Gastrocnemius medialis (tissue), 4 donors: Measurements from ENCODE around the gene EHD3. TPM values are rescaled to one million over a fixed set of nuclear protein-coding genes. Genes with fewer than 3 reads are reported as not detected.

Experiments used
- ATAC-seq, 2 donors: fragments of 150-250 bp; one replicate each; pipeline ENCODE4 v1.9.1; 2016
- DNase-seq, 2 donors: peaks; one replicate each; pipeline ENCODE4 v3.0.0-alpha.2; 2019
- H3K27ac ChIP-seq, 4 donors: fragments of 200-600 bp; sonication (generic); 1 replicate in 1 of 4; 2 replicates in 3 of 4; pipeline ENCODE4 v1.5.1; 2016 to 2018; ENCODE audit warnings: mild to moderate bottlenecking in 2 of 4, moderate library complexity in 1 of 4
- H3K27me3 ChIP-seq, 3 donors: fragments of 200-600 bp; sonication (generic) in 2 of 3; 1 replicate in 1 of 3; 2 replicates in 2 of 3; pipeline versions ENCODE4 v1.5.1 to v1.6.0; 2016 to 2019; ENCODE audit warnings: mild to moderate bottlenecking in 1 of 3, moderate library complexity in 1 of 3
- H3K36me3 ChIP-seq, 2 donors: fragments of 200-600 bp; sonication (generic) in 1 of 2; one replicate each; pipeline ENCODE4 v1.5.1; 2017 to 2018
- H3K4me1 ChIP-seq, 2 donors: fragments of 200-600 bp; sonication (generic) in 1 of 2; one replicate each; pipeline ENCODE4 v1.5.1; 2016 to 2017; ENCODE audit warnings: mild to moderate bottlenecking in 2 of 2
- H3K4me3 ChIP-seq, 4 donors: fragments of 200-600 bp; sonication (generic) in 3 of 4; 1 replicate in 1 of 4; 2 replicates in 3 of 4; pipeline ENCODE4 v1.5.1; 2016 to 2019; ENCODE audit warnings: mild to moderate bottlenecking in 2 of 4
- H3K9me3 ChIP-seq, 3 donors: fragments of 200-600 bp; sonication (generic) in 2 of 3; 1 replicate in 1 of 3; 2 replicates in 2 of 3; pipeline ENCODE4 v1.5.1; 2016 to 2019
- CTCF ChIP-seq, 5 experiments: fragments of 450-650 bp in 3 of 5; fragments of 200-600 bp in 2 of 5; sonication (generic) in 2 of 5; IDR thresholded peaks in 4 of 5; conservative IDR thresholded peaks in 1 of 5; 1 replicate in 4 of 5; 2 replicates in 1 of 5; pipeline ENCODE4 v1.5.1; 2016 to 2019; ENCODE audit warnings: antibody characterized with exemption in 5 of 5, mild to moderate bottlenecking in 3 of 5, moderate library complexity in 3 of 5
- POLR2A ChIP-seq, 2 donors: fragments of 450-650 bp; IDR thresholded peaks; one replicate each; pipeline ENCODE4 v1.6.1; 2017; ENCODE audit warnings: antibody characterized with exemption in 2 of 2, mild to moderate bottlenecking in 2 of 2, moderate library complexity in 2 of 2
- in situ Hi-C, 4 donors: fragments of 200-750 bp; cut with MboI; loops; one replicate each; pipeline versions ENCODE4 v1.15.0 to v1.8.0; 2017; ENCODE audit warnings: low sequenced_read_pairs in 4 of 4
- intact Hi-C: fragments of 100-400 bp; cut with DNase I; formaldehyde crosslinking; loops from one replicate; pipeline ENCODE4 v1.15.1; 2023; ENCODE audit warnings: low total_unique reads
- total RNA-seq, 4 donors: library from RNA; depleted of rRNA; stranded (reverse); fragments of >200 nt; gene quantifications; one replicate each; pipeline versions ENCODE4 v1.1.0 to v1.2.3, GENCODE V29; 2016

The EHD3 gene
- total RNA-seq, 4 donors from 2014 or later, result 1.5 to 3.1 (median 2.1) TPM

- no peak overlapping the region for H3K27ac ChIP-seq
- peaks cover 38 to 46% of the 10 kb centered on the region in 2 donors for H3K4me1 ChIP-seq
- ATAC-seq, result no peak
- in situ Hi-C loops (no loop called here), intact Hi-C loops (loop anchor here (5.0 kb wide), 1 partner anchor 154 kb away; no protein-coding TSS in a partner anchor)
- no peak for DNase-seq
- H3K9me3 ChIP-seq, result no peaks in the 10 kb centered on the region
- H3K36me3 ChIP-seq, result no peaks in the 10 kb centered on the region
- no peak for TF ChIP-seq CTCF (IDR thresholded peaks at IDR 0.05 in 4 of 5, conservative IDR thresholded peaks at IDR 0.05 in 1 of 5)
- TF ChIP-seq POLR2A (IDR thresholded peaks at IDR 0.05), result no peak
- no peak overlapping the region for H3K4me3 ChIP-seq
- no peaks in the 10 kb centered on the region for H3K27me3 ChIP-seq
Observed at GRCh38 chr2:31243053-31243452, 9.1 kb downstream of the EHD3 start.

- in situ Hi-C loops (no loop called here), intact Hi-C loops (loop anchor here (5.0 kb wide), 1 partner anchor 153 kb away; no protein-coding TSS in a partner anchor)
- DNase-seq (no peak), ATAC-seq (no peak)
- H3K9me3 ChIP-seq, result no peaks in the 10 kb centered on the region
- no peak overlapping the region for H3K27ac ChIP-seq
- H3K4me1 ChIP-seq, result peaks cover 29 to 35% of the 10 kb centered on the region in 2 donors
- no peak overlapping the region for H3K4me3 ChIP-seq
- TF ChIP-seq POLR2A (IDR thresholded peaks at IDR 0.05) (no peak), CTCF (IDR thresholded peaks at IDR 0.05 in 4 of 5, conservative IDR thresholded peaks at IDR 0.05 in 1 of 5) (no peak)
- no peaks in the 10 kb centered on the region for H3K36me3 ChIP-seq
- no peaks in the 10 kb centered on the region for H3K27me3 ChIP-seq
Observed at GRCh38 chr2:31244101-31244500, 10.1 kb downstream of the EHD3 start.

- Histone ChIP-seq H3K27ac (no peak overlapping the region), H3K9me3 (no peaks in the 10 kb centered on the region), H3K4me3 (no peak overlapping the region), H3K4me1 (peaks cover 9 to 16% of the 10 kb centered on the region in 2 donors), H3K27me3 (no peaks in the 10 kb centered on the region), H3K36me3 (no peaks in the 10 kb centered on the region)
- ATAC-seq (no peak), DNase-seq (no peak)
- in situ Hi-C loops, result no loop called here
- intact Hi-C loops, result no loop called here
- TF ChIP-seq POLR2A (IDR thresholded peaks at IDR 0.05) (no peak), CTCF (IDR thresholded peaks at IDR 0.05 in 4 of 5, conservative IDR thresholded peaks at IDR 0.05 in 1 of 5) (no peak)
Observed at GRCh38 chr2:31246184-31246852, 12.4 kb downstream of the EHD3 start.

GRCh38 chr2:31247711-31248110, 13.8 kb downstream of the EHD3 start:
- no peak for DNase-seq
- Histone ChIP-seq H3K9me3 (no peaks in the 10 kb centered on the region), H3K4me1 (peaks cover 0 to 7% of the 10 kb centered on the region in 2 donors), H3K36me3 (no peaks in the 10 kb centered on the region), H3K27me3 (no peaks in the 10 kb centered on the region), H3K4me3 (no peak overlapping the region), H3K27ac (no peak overlapping the region)
- in situ Hi-C loops (no loop called here), intact Hi-C loops (no loop called here)
- ATAC-seq, result no peak
- TF ChIP-seq CTCF (IDR thresholded peaks at IDR 0.05 in 4 of 5, conservative IDR thresholded peaks at IDR 0.05 in 1 of 5) (no peak), POLR2A (IDR thresholded peaks at IDR 0.05) (no peak)
